Transverse colon (tissue), 4 donors: Measurements from ENCODE around the gene CCDC33. TPM values are rescaled to one million over a fixed set of nuclear protein-coding genes. Genes with fewer than 3 reads are reported as not detected.

ENCODE experiments used
- DNase-seq: peaks from one replicate; pipeline ENCODE4 v3.0.0-alpha.2; 2019
- H3K27ac ChIP-seq, 4 donors: fragments of 200-600 bp; sonication (generic); 2 replicates each; pipeline ENCODE4 v1.5.1; 2016 to 2018; ENCODE audit warnings: inconsistent platforms in 4 of 4
- H3K27me3 ChIP-seq: fragments of 200-600 bp; sonication (generic); 2 replicates; pipeline ENCODE4 v1.5.1; 2017; ENCODE audit warnings: inconsistent platforms
- H3K36me3 ChIP-seq, 4 donors: fragments of 200-600 bp; sonication (generic); 2 replicates each; pipeline ENCODE4 v1.5.1; 2017 to 2019; ENCODE audit warnings: inconsistent platforms in 4 of 4
- H3K4me1 ChIP-seq, 4 donors: fragments of 200-600 bp; sonication (generic); 2 replicates each; pipeline ENCODE4 v1.5.1; 2017 to 2020; ENCODE audit warnings: inconsistent platforms in 4 of 4
- H3K4me3 ChIP-seq, 4 donors: fragments of 200-600 bp; sonication (generic); 1 replicate in 1 of 4; 2 replicates in 3 of 4; pipeline versions ENCODE4 v1.5.1 to v1.6.1; 2017 to 2019; ENCODE audit warnings: inconsistent platforms in 4 of 4
- H3K9me3 ChIP-seq, 2 donors: fragments of 200-600 bp; sonication (generic); 2 replicates each; pipeline ENCODE4 v1.5.1; 2017 to 2019; ENCODE audit warnings: inconsistent platforms in 2 of 2
- EP300 ChIP-seq: sonication (generic); formaldehyde crosslinking; IDR thresholded peaks from one replicate; pipeline ENCODE4 v1.6.1; 2017; ENCODE audit warnings: antibody characterized with exemption, low read depth
- POLR2A ChIP-seq: fragments of 450-650 bp; IDR thresholded peaks from one replicate; pipeline ENCODE4 v1.6.1; 2016; ENCODE audit warnings: antibody characterized with exemption, mild to moderate bottlenecking, moderate library complexity
- POLR2AphosphoS5 ChIP-seq, 3 donors: sonication (generic); formaldehyde crosslinking; IDR thresholded peaks; one replicate each; pipeline ENCODE4 v1.6.1; 2016; ENCODE audit warnings: antibody characterized with exemption in 3 of 3
- WGBS, 2 donors: methylation state at CpG; one replicate each; pipeline ENCODE4 v1.1.5; 2018; ENCODE audit warnings: low coverage in 1 of 2; 5-methylcytosine and 5-hydroxymethylcytosine counted together
- in situ Hi-C, 4 donors: fragments of 200-750 bp; cut with MboI; loops; one replicate each; pipeline versions ENCODE4 v1.15.0 to v1.15.1; 2017; ENCODE audit warnings: low sequenced_read_pairs in 3 of 4, low pct_ligation_motif_present in 1 of 4, low pct_unique_long_range_greater_than_20kb in 1 of 4
- intact Hi-C: fragments of 100-400 bp; cut with DNase I; formaldehyde crosslinking; loops from one replicate; pipeline ENCODE4 v1.15.1; 2023; ENCODE audit warnings: low total_unique reads
- total RNA-seq, 4 donors: library from RNA; depleted of rRNA; stranded (reverse); fragments of >200 nt; gene quantifications; one replicate each; pipeline ENCODE4 v1.1.0, GENCODE V29; 2016
- TF ChIP-seq, protein P1 (sequence below), 5 experiments: fragments of 200-600 bp in 3 of 5; fragments of 450-650 bp in 2 of 5; sonication (generic) in 3 of 5; IDR thresholded peaks; 1 replicate in 2 of 5; 2 replicates in 3 of 5; pipeline ENCODE4 v1.5.1; 2016 to 2017; ENCODE audit warnings: antibody characterized with exemption in 5 of 5, inconsistent platforms in 3 of 5, mild to moderate bottlenecking in 2 of 5, moderate library complexity in 1 of 5

The CCDC33 gene
- under 1 TPM in 1 of 4 donors, not detected in 3; 0.16 TPM for total RNA-seq

GRCh38 chr15:74235962-74236361 lies at the start of gene CCDC33:
Gene CCDC33 (plus strand): TSS chr15:74236326. CDS start chr15:74236720, 394 bp downstream.
- DNase-seq, result peak; percentile 87
- peak within 1 kb of the TSS; percentile 21 to 65 (median 45) for H3K27ac ChIP-seq
- TF ChIP-seq POLR2AphosphoS5 (IDR thresholded peaks at IDR 0.05) (peak in 2 of 3 donors; percentile 38 to 55), EP300 (no peak), POLR2A (no peak)
- in situ Hi-C loops (no loop called here), intact Hi-C loops (loop anchor here (10.0 kb wide), 1 partner anchor 81 kb away; no protein-coding TSS in a partner anchor)
- peaks cover 0 to 22% (median 12%) of the 10 kb centered on the region in 4 donors for H3K4me1 ChIP-seq
- H3K4me3 ChIP-seq, result no peak within 1 kb of the TSS
- H3K9me3 ChIP-seq, result no peaks in the 10 kb centered on the region
- H3K27me3 ChIP-seq, result no peaks in the 10 kb centered on the region
- 42% methylated on average over 5 of the region's 6 CpGs; no CpG with 5 or more reads in 1 of the 2 donors for WGBS, 2 donors
- no peaks in the 10 kb centered on the region for H3K36me3 ChIP-seq

DNA sequence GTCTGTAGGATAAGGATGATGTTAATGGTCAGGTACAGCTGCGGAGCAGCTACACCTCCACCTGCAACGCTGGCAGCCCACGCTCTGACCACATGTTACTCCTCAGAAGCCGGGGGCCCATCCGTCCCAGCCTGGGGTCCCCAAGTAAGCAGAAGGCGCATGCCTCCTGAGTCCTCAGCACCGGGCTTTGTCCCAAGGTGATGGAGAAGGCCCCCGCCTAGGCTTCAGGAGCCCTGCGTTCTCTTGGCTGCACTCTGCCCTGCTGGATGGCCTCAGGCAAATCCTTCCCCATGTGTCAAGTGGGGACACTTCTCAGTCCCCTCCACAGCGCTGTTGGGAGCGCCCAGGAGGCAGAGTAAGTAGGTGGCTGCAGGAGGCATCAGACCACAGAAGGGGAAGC lies 47.9 kb upstream of the CCDC33 start:
- no peak for DNase-seq
- Histone ChIP-seq H3K27ac (no peak overlapping the region), H3K36me3 (no peaks in the 10 kb centered on the region), H3K4me1 (no peaks in the 10 kb centered on the region), H3K27me3 (no peaks in the 10 kb centered on the region), H3K4me3 (no peak overlapping the region), H3K9me3 (no peaks in the 10 kb centered on the region)
- in situ Hi-C loops (no loop called here), intact Hi-C loops (no loop called here)
- TF ChIP-seq EP300 (no peak), POLR2A (no peak), POLR2AphosphoS5 (IDR thresholded peaks at IDR 0.05) (no peak)
- TF ChIP-seq, protein P1, sequence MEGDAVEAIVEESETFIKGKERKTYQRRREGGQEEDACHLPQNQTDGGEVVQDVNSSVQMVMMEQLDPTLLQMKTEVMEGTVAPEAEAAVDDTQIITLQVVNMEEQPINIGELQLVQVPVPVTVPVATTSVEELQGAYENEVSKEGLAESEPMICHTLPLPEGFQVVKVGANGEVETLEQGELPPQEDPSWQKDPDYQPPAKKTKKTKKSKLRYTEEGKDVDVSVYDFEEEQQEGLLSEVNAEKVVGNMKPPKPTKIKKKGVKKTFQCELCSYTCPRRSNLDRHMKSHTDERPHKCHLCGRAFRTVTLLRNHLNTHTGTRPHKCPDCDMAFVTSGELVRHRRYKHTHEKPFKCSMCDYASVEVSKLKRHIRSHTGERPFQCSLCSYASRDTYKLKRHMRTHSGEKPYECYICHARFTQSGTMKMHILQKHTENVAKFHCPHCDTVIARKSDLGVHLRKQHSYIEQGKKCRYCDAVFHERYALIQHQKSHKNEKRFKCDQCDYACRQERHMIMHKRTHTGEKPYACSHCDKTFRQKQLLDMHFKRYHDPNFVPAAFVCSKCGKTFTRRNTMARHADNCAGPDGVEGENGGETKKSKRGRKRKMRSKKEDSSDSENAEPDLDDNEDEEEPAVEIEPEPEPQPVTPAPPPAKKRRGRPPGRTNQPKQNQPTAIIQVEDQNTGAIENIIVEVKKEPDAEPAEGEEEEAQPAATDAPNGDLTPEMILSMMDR (IDR thresholded peaks at IDR 0.05), result no peak
- WGBS, 2 donors, result 86% methylated on average over 11 of the region's 11 CpGs; no CpG with 5 or more reads in 1 of the 2 donors

DNA sequence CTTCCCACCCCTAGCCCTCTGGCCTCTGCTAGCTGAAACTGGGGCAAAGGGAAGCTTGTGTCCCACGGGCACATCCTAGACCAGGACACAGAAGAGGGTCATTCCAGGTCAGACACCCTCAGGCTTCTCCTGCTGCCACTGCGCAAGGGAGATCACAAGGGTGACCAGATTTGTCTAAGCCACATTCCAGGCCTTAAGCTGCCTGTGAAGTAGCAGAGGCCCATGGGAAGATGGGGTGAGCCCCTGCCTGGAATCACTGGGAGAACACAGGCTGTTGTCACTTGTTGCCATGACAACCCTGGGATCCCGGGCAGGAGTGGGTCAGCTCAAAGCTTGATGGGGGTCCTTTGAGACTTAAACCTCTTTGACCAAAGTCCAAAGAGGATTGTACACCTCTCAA lies 44.3 kb upstream of the CCDC33 start:
- TF ChIP-seq POLR2A (no peak), EP300 (no peak), POLR2AphosphoS5 (IDR thresholded peaks at IDR 0.05) (no peak)
- TF ChIP-seq, protein P1 (IDR thresholded peaks at IDR 0.05), result no peak
- Histone ChIP-seq H3K9me3 (no peaks in the 10 kb centered on the region), H3K4me1 (peaks cover 0 to 12% (median 5%) of the 10 kb centered on the region in 4 donors), H3K36me3 (no peaks in the 10 kb centered on the region), H3K4me3 (no peak overlapping the region), H3K27ac (no peak overlapping the region), H3K27me3 (no peaks in the 10 kb centered on the region)
- intact Hi-C loops, result no loop called here
- no peak for DNase-seq
- in situ Hi-C loops, result no loop called here
- WGBS, 2 donors, result 68% methylated on average over 3 of the region's 3 CpGs; no CpG with 5 or more reads in 1 of the 2 donors

DNA sequence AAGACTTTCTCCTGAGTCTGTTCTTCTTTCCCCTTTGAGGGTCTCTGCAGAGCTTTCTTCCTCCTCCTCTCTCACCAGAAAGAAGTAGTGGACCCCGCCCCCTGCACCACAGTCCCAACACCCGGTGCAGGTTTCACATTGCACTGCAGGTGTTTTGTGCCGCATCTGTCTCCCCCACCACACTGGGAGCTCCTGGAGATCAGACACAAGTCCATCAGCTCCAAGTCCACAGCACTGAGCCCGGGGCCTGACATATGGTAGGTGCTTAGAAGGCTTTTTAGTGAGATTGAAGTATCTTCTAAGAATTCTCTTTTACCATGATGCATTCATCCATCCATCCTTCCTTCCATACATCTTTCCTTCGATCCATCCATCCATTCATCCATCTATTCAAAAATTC lies 43.4 kb upstream of the CCDC33 start:
- Histone ChIP-seq H3K36me3 (no peaks in the 10 kb centered on the region), H3K4me3 (no peak overlapping the region), H3K27ac (no peak overlapping the region), H3K9me3 (no peaks in the 10 kb centered on the region), H3K4me1 (peaks cover 0 to 12% (median 5%) of the 10 kb centered on the region in 4 donors), H3K27me3 (no peaks in the 10 kb centered on the region)
- TF ChIP-seq, protein P1 (IDR thresholded peaks at IDR 0.05), result no peak
- TF ChIP-seq POLR2AphosphoS5 (IDR thresholded peaks at IDR 0.05) (no peak), EP300 (no peak)
- DNase-seq, result no peak
- in situ Hi-C loops, result no loop called here
- WGBS, 2 donors, result 63 to 79% methylated on average over 2 to 5 of the region's 5 CpGs
- intact Hi-C loops, result no loop called here

DNA sequence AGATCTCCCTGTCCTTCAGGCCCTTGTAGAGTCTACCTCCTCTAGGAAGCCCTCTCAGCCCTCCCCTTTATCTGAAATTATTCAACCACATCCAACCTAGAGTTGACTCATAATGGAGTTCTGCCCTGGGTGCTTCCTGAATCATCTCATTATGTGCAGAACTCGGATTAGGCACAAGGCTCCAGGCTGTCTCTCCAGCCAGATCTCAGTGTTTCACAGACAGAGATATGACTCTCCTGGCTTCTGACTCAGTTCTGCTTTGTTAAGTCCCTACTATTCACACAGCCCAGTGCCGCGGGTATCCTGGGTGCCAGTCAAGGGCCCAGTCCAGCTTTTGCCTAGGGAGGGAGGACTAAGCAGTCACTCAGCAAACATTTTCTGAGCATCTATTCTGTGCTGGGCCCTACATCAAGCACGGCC lies 42.8 kb upstream of the CCDC33 start:
- Histone ChIP-seq H3K9me3 (no peaks in the 10 kb centered on the region), H3K27ac (no peak overlapping the region), H3K4me1 (peaks cover 0 to 12% (median 5%) of the 10 kb centered on the region in 4 donors), H3K36me3 (no peaks in the 10 kb centered on the region), H3K4me3 (no peak overlapping the region), H3K27me3 (no peaks in the 10 kb centered on the region)
- TF ChIP-seq POLR2A, result no peak
- no peak for TF ChIP-seq POLR2AphosphoS5 (IDR thresholded peaks at IDR 0.05)
- no peak for TF ChIP-seq EP300
- TF ChIP-seq, protein P1 (IDR thresholded peaks at IDR 0.05), result no peak
- no peak for DNase-seq
- in situ Hi-C loops, result no loop called here
- 76% methylated on average over 4 of the region's 4 CpGs; no CpG with 5 or more reads in 1 of the 2 donors for WGBS, 2 donors
- intact Hi-C loops, result no loop called here
